SK-N-MC (cell line): ENCODE data around the gene ABTB2.

ENCODE experiments used
- EZH2 ChIP-seq: fragments of 200-600 bp; sonication (generic); IDR thresholded peaks from one replicate; pipeline ENCODE4 v1.6.1; 2017; ENCODE audit warnings: antibody characterized with exemption
- POLR2AphosphoS5 ChIP-seq: IDR thresholded peaks from 2 replicates; pipeline ENCODE4 v1.6.1; 2012; ENCODE audit warnings: mild to moderate bottlenecking, low read depth, low read length, borderline replicate concordance

DNA sequence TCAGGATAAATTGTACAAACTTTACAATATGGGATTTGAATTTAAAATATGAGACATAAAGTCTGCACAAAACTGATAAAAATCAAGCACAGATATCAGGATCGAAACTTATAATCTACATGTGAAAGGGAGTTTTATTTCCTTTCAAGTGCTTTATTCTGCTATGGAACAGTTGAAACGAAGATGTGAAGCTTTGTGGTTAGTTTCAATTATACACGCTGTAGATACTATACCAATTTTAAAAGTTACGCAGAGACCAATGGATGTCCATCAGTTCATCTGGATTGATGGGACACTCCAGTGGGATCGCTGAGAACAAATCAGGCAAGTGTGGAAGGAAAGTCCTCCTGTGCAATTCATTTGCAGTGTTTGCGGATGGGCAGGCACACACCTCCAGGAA lies 46.5 kb upstream of the ABTB2 start:
- TF ChIP-seq EZH2: no peak
- TF ChIP-seq POLR2AphosphoS5: no peak
